GM12878 (cell line): ENCODE data around the gene SERTAD1. TPM values are rescaled to one million over a fixed set of nuclear protein-coding genes. Genes with fewer than 3 reads are reported as not detected.
"Not testable (repeated sequence)": the region's sequence is repeated elsewhere in the genome, so short reads cannot be mapped to it uniquely, and the experiment has no call there.

Source experiments
- ATAC-seq: fragments of 200-7000 bp; cut with Tn5 transposase; 3 replicates; pipeline ENCODE4 v1.9.1; 2020; ENCODE audit warnings: mild to moderate bottlenecking, moderate library complexity
- BruUV-seq: library from RNA; stranded (reverse); fragments of 400-500 nt; replicated peaks from 2 replicates; lab custom pipeline; 2021; lab: Mats Ljungman, UMichigan
- CTCF ChIA-PET: fragments of 300-600 bp; sonication (Branson Sonifier 250); formaldehyde crosslinking; extraction: SDS; loops from one replicate; lab custom pipeline; 2021; ENCODE audit warnings: inconsistent platforms; lab: Yijun Ruan, JAX
- POLR2A ChIA-PET: fragments of 350-600 bp; formaldehyde crosslinking; extraction: SDS; loops from one replicate; lab custom pipeline; 2021; ENCODE audit warnings: inconsistent platforms; lab: Charles Lee
- RAD21 ChIA-PET: fragments of 300-600 bp; sonication (Branson Sonifier 250); formaldehyde crosslinking; loops from one replicate; lab custom pipeline; 2023; ENCODE audit warnings: antibody characterized with exemption; ENCODE audit not compliant: unreplicated experiment; lab: Charles Lee
- SMC1A ChIA-PET: fragments of 300-600 bp; sonication (Branson Sonifier 250); formaldehyde crosslinking; loops from one replicate; lab custom pipeline; 2023; ENCODE audit not compliant: unreplicated experiment, uncharacterized antibody; lab: Charles Lee
- DNase-seq: peaks from one replicate; pipeline ENCODE4 v3.0.0-alpha.2; 2011; ENCODE audit warnings: low read depth, low spot score
- FAIRE-seq: peaks from 3 replicates; lab custom pipeline; 2011; peaks lifted over from hg19 to GRCh38; lab: Jason Lieb, UNC
- H2AFZ ChIP-seq: 2 replicates; pipeline ENCODE4 v1.6.0; 2011; ENCODE audit warnings: low read depth, low read length, control low read depth; ENCODE audit not compliant: control insufficient read depth
- H3K27ac ChIP-seq: 2 replicates; pipeline ENCODE4 v1.5.1; 2011; ENCODE audit warnings: control low read depth; ENCODE audit not compliant: control insufficient read depth, insufficient read depth
- H3K27me3 ChIP-seq, 2 experiments: replicated peaks in 1 of 2; 2 replicates each; pipeline versions ENCODE4 v1.6.0 to v1.6.1; 2011; ENCODE audit warnings: low read length in 1 of 2; ENCODE audit not compliant: control insufficient read depth in 2 of 2, insufficient read depth in 2 of 2
- H3K36me3 ChIP-seq, 2 experiments: 2 replicates each; pipeline ENCODE4 v1.5.1; 2011; ENCODE audit warnings: low read length in 1 of 2; ENCODE audit not compliant: control insufficient read depth in 2 of 2, insufficient read depth in 2 of 2
- H3K4me1 ChIP-seq: 2 replicates; pipeline ENCODE4 v1.6.1; 2011; ENCODE audit warnings: mild to moderate bottlenecking, low read length, moderate library complexity, mixed read lengths; ENCODE audit not compliant: control insufficient read depth, insufficient read depth
- H3K4me2 ChIP-seq: 2 replicates; pipeline ENCODE4 v1.6.0; 2011; ENCODE audit warnings: control low read depth; ENCODE audit not compliant: control insufficient read depth, insufficient read depth
- H3K4me3 ChIP-seq: fragments of 200-600 bp; sonication (generic); 2 replicates; pipeline ENCODE4 v1.5.1; 2016
- H3K79me2 ChIP-seq: 2 replicates; pipeline ENCODE4 v1.6.0; 2011; ENCODE audit warnings: low read length; ENCODE audit not compliant: control insufficient read depth, insufficient read depth
- H3K9ac ChIP-seq: 2 replicates; pipeline ENCODE4 v1.8.0; 2011; ENCODE audit warnings: low read length, control low read depth, mixed read lengths; ENCODE audit not compliant: control insufficient read depth, insufficient read depth
- H3K9me3 ChIP-seq: replicated peaks from 3 replicates; pipeline ENCODE4 v1.5.1; 2011; ENCODE audit warnings: mild to moderate bottlenecking, low read length; ENCODE audit not compliant: control insufficient read depth, insufficient read depth
- H4K20me1 ChIP-seq: 2 replicates; pipeline ENCODE4 v1.6.0; 2011; ENCODE audit not compliant: control insufficient read depth, insufficient read depth
- BHLHE40 ChIP-seq, 2 experiments: fragments of 450-650 bp in 1 of 2; IDR thresholded peaks; 2 replicates each; pipeline ENCODE4 v1.6.1; 2011 to 2017; ENCODE audit warnings: low read depth in 2 of 2, borderline replicate concordance in 1 of 2, improper control_type of control experiment in 1 of 2, low read length in 1 of 2, mild to moderate bottlenecking in 1 of 2
- MTA3 ChIP-seq: IDR thresholded peaks from 2 replicates; pipeline ENCODE4 v1.6.1; 2012; ENCODE audit warnings: low read length, inconsistent platforms, borderline replicate concordance
- POLR2AphosphoS5 ChIP-seq: IDR thresholded peaks from 2 replicates; pipeline ENCODE4 v1.6.1; 2011; ENCODE audit warnings: mild to moderate bottlenecking, low read length, inconsistent platforms
- WGBS: methylation state at CpG from one replicate; pipeline ENCODE4 v1.1.6; 2016; ENCODE audit warnings: low lambda C conversion rate; ENCODE audit not compliant: insufficient replicate concordance, insufficient coverage; ENCODE audit errors: missing lambda C conversion rate; 5-methylcytosine and 5-hydroxymethylcytosine counted together
- in situ Hi-C: fragments of 300-500 bp; cut with MboI; formaldehyde crosslinking; loops from 9 replicates; pipeline ENCODE4 v1.14.3; 2018; ENCODE audit warnings: mixed read lengths
- intact Hi-C: fragments of 100-400 bp; cut with micrococcal nuclease; formaldehyde crosslinking; loops from one replicate; pipeline ENCODE4 v1.14.2; 2022; ENCODE audit not compliant: unreplicated experiment
- polyA plus RNA-seq, 11 experiments: library from polyadenylated mRNA; depleted of rRNA in 4 of 11; unstranded in 6 of 11; stranded (reverse) in 5 of 11; fragments of >200 nt; fragmentation: Nextera tagmentation in 4 of 11; fragmentation: Illumina TruSeq in 1 of 11; extraction: Ambion mirVana in 4 of 11; extraction: Trizol in 1 of 11; gene quantifications; 1 replicate in 1 of 11; 2 replicates in 10 of 11; pipeline versions ENCODE4 v1.2.1 to v1.2.3, GENCODE V29; 2011 to 2016; ENCODE audit warnings: inconsistent platforms in 2 of 11, missing spikeins in 2 of 11, low read depth in 1 of 11
- total RNA-seq, 4 experiments: library from RNA; depleted of rRNA in 3 of 4; stranded (reverse); fragments of >200 nt in 3 of 4; fragmentation: Illumina TruSeq in 1 of 4; extraction: Trizol in 1 of 4; gene quantifications; 2 replicates each; pipeline versions ENCODE4 v1.2.1 to v1.2.3, GENCODE V29; 2013 to 2021

Gene SERTAD1
- total and polyA plus RNA-seq, 10 of the 15 experiments (the other 5 are each of a cell fraction or from before 2014, with no cell fraction given) = 0.23 to 14.2 (median 8.0) TPM

- H3K9ac ChIP-seq = no peak overlapping the region
- H3K79me2 ChIP-seq = no peaks in the 10 kb centered on the region
- H3K4me2 ChIP-seq = no peak overlapping the region
- no peaks in the 10 kb centered on the region for H4K20me1 ChIP-seq
- no peak overlapping the region for H2AFZ ChIP-seq
- RAD21 ChIA-PET = interaction anchor here (1.1 kb wide), 1 partner anchor 152 kb away, joined by 3 read pairs; no protein-coding TSS in a partner anchor
- BruUV-seq = no TSS peak
- ATAC-seq = no peak
- 88% methylated on average over 5 of the region's 5 CpGs for WGBS
- H3K27ac ChIP-seq = no peak overlapping the region
- FAIRE-seq = no peak
- CTCF ChIA-PET = interaction anchor here (2.2 to 5.2 kb wide), 2 partner anchors 8 to 152 kb away, joined by 7 to 33 read pairs; partner anchors contain the start of gene BLVRB
- DNase-seq = no peak
- no peak overlapping the region for H3K4me3 ChIP-seq
- H3K4me1 ChIP-seq = peaks cover 11% of the 10 kb centered on the region
- no peak for TF ChIP-seq MTA3
- no peak for TF ChIP-seq BHLHE40 (IDR thresholded peaks at IDR 0.05; ENCODE audit: borderline replicate concordance in 1 of 2, low read depth in 2 of 2, low read length in 1 of 2)
- no peak for TF ChIP-seq POLR2AphosphoS5
- no peaks in the 10 kb centered on the region for H3K27me3 ChIP-seq
- in situ Hi-C loops (no loop called here), intact Hi-C loops (no loop called here)
- no peaks in the 10 kb centered on the region for H3K9me3 ChIP-seq
- SMC1A ChIA-PET = interaction anchor here (1.2 to 3.0 kb wide), 2 partner anchors 152 to 157 kb away, joined by 3 to 6 read pairs; no protein-coding TSS in a partner anchor
- no peaks in the 10 kb centered on the region for H3K36me3 ChIP-seq
- POLR2A ChIA-PET = interaction anchor here (1.2 to 2.1 kb wide), 2 partner anchors 9 to 14 kb away, joined by 4 to 10 read pairs; partner anchors contain the start of genes BLVRB and SERTAD3
Observed at GRCh38 chr19:40457048-40457447, 31.3 kb upstream of the SERTAD1 start.

- SMC1A ChIA-PET = interaction anchor here (1.0 to 1.7 kb wide), 3 partner anchors 9 to 19 kb away, joined by 3 to 14 read pairs (median 4); partner anchors contain the start of gene SERTAD3
- ATAC-seq, H3K27me3 ChIP-seq, BruUV-seq, in situ Hi-C loops, DNase-seq, H3K79me2 ChIP-seq, H4K20me1 ChIP-seq, H3K36me3 ChIP-seq, H3K4me1 ChIP-seq, intact Hi-C loops, H3K4me3 ChIP-seq, H3K9ac ChIP-seq, FAIRE-seq, H3K27ac ChIP-seq, H3K4me2 ChIP-seq, H2AFZ ChIP-seq, H3K9me3 ChIP-seq: not testable (repeated sequence)
- WGBS = 89% methylated on average over 6 of the region's 6 CpGs
- POLR2A ChIA-PET = interaction anchor here (0.5 to 1.7 kb wide), 2 partner anchors 9 to 11 kb away, joined by 4 to 5 read pairs; no protein-coding TSS in a partner anchor
- CTCF ChIA-PET = interaction anchor here (0.6 to 5.2 kb wide), 4 partner anchors 11 to 181 kb away, joined by 3 to 33 read pairs (median 3); partner anchors contain the start of genes BLVRB and SERTAD1
- RAD21 ChIA-PET = interaction anchor here (1.0 to 1.2 kb wide), 2 partner anchors 10 to 12 kb away, joined by 3 to 4 read pairs; partner anchors contain the start of gene BLVRB
Observed at GRCh38 chr19:40453943-40454342, 28.2 kb upstream of the SERTAD1 start.
